ENCODE data around the gene CLRN1. TPM values are rescaled to one million over a fixed set of nuclear protein-coding genes. Genes with fewer than 3 reads are reported as not detected.

The CLRN1 gene
- total and polyA plus RNA-seq, 2 of the 13 experiments (the other 11 are each of a cell fraction or from before 2014, with no cell fraction given): not detected

GRCh38 chr3:151003768-151004134, 31.2 kb upstream of the CLRN1 start:
- intact Hi-C loops (cut with micrococcal nuclease; ENCODE audit: unreplicated experiment): no loop called here
- in situ Hi-C loops (cut with HindIII; ENCODE audit: extremely low pct_ligation_motif_present, low pct_unique_long_range_greater_than_20kb): no loop called here
- Histone ChIP-seq H2AFZ (ENCODE audit: low read length) (no peak overlapping the region), H4K20me1 (ENCODE audit: insufficient read depth, low read length) (no peaks in the 10 kb centered on the region), H3K79me2 (ENCODE audit: insufficient read depth, low read length) (no peaks in the 10 kb centered on the region), H3K4me2 (ENCODE audit: low read depth, low read length) (no peak overlapping the region), H3K4me3 (replicated peaks in 1 of 3; ENCODE audit: insufficient read depth in 1 of 3, low read depth in 2 of 3, low read length in 3 of 3) (no peak overlapping the region), H3K9me3 (ENCODE audit: low read length) (no peaks in the 10 kb centered on the region), H3K27ac (ENCODE audit: extremely low read length, insufficient read depth, low read length) (no peak overlapping the region), H3K27me3 (ENCODE audit: control insufficient read depth in 1 of 2, insufficient read depth in 2 of 2, low read length in 2 of 2) (no peaks in the 10 kb centered on the region; a peak in 1 of 5 replicates), H3K4me1 (ENCODE audit: insufficient read depth, low read length) (peaks cover 14% of the 10 kb centered on the region), H3K9ac (ENCODE audit: insufficient read depth, low read depth, low read length) (no peak overlapping the region), H3K36me3 (replicated peaks in 1 of 2; ENCODE audit: control insufficient read depth in 1 of 2, insufficient read depth in 2 of 2, low read length in 2 of 2) (no peaks in the 10 kb centered on the region)
- BruUV-seq (replicated peaks): no TSS peak
- 39% methylated on average over 2 of the region's 2 CpGs for WGBS (ENCODE audit: low lambda C conversion rate)
- peak; percentile 88 for TF ChIP-seq MAFF (IDR thresholded peaks at IDR 0.05; ENCODE audit: low read depth, low read length)
- TF ChIP-seq ZNF746 (CRISPR knock-in tag; IDR thresholded peaks at IDR 0.05): no peak
- TF ChIP-seq MAFK (conservative IDR thresholded peaks at IDR 0.05 in 1 of 2, IDR thresholded peaks at IDR 0.05 in 1 of 2; ENCODE audit: low read length in 2 of 2): peak; percentile 88 to 94
- ATAC-seq (no peak), DNase-seq (ENCODE audit: low spot score) (no peak), FAIRE-seq (no peak)
- POLR2A ChIA-PET: no interaction called here
- CTCF ChIA-PET (ENCODE audit: low intra/inter-chr PET ratio, low total read pairs): no interaction called here

GRCh38 chr3:151003029-151003767, 30.7 kb upstream of the CLRN1 start:
- no peak overlapping the region for H3K27ac ChIP-seq (ENCODE audit: extremely low read length, insufficient read depth, low read length)
- ChIA-PET POLR2A (no interaction called here), CTCF (ENCODE audit: low intra/inter-chr PET ratio, low total read pairs) (no interaction called here)
- no peak overlapping the region for H2AFZ ChIP-seq (ENCODE audit: low read length)
- peak overlapping the region; percentile 5; the same call in 1 of the 2 replicates for H3K4me2 ChIP-seq (ENCODE audit: low read depth, low read length)
- H3K4me1 ChIP-seq (ENCODE audit: insufficient read depth, low read length): peaks cover 14% of the 10 kb centered on the region
- no peak overlapping the region for H3K4me3 ChIP-seq (replicated peaks in 1 of 3; ENCODE audit: insufficient read depth in 1 of 3, low read depth in 2 of 3, low read length in 3 of 3)
- H3K9me3 ChIP-seq (ENCODE audit: low read length): no peaks in the 10 kb centered on the region
- no peaks in the 10 kb centered on the region; a peak in 1 of 5 replicates for H3K27me3 ChIP-seq (ENCODE audit: control insufficient read depth in 1 of 2, insufficient read depth in 2 of 2, low read length in 2 of 2)
- ATAC-seq: peak; percentile 70
- no peaks in the 10 kb centered on the region for H4K20me1 ChIP-seq (ENCODE audit: insufficient read depth, low read length)
- 2% methylated on average over 4 of the region's 6 CpGs for WGBS (ENCODE audit: low lambda C conversion rate)
- intact Hi-C loops (cut with micrococcal nuclease; ENCODE audit: unreplicated experiment) (no loop called here), in situ Hi-C loops (cut with HindIII; ENCODE audit: extremely low pct_ligation_motif_present, low pct_unique_long_range_greater_than_20kb) (no loop called here)
- H3K9ac ChIP-seq (ENCODE audit: insufficient read depth, low read depth, low read length): no peak overlapping the region
- H3K36me3 ChIP-seq (replicated peaks in 1 of 2; ENCODE audit: control insufficient read depth in 1 of 2, insufficient read depth in 2 of 2, low read length in 2 of 2): no peaks in the 10 kb centered on the region
- peak; percentile 34 for DNase-seq (ENCODE audit: low spot score)
- FAIRE-seq: no peak
- BruUV-seq (replicated peaks): no TSS peak
- H3K79me2 ChIP-seq (ENCODE audit: insufficient read depth, low read length): no peaks in the 10 kb centered on the region
- TF ChIP-seq FOXO4 (CRISPR knock-in tag; conservative IDR thresholded peaks at IDR 0.05) (no peak), IRF9 (CRISPR knock-in tag; IDR thresholded peaks at IDR 0.05; ENCODE audit: borderline replicate concordance) (no peak), ZNF563 (CRISPR knock-in tag; IDR thresholded peaks at IDR 0.05) (no peak), POLR2AphosphoS2 (IDR thresholded peaks at IDR 0.05; ENCODE audit: low read depth, low read length) (no peak), MYC (CRISPR knock-in tag; IDR thresholded peaks at IDR 0.05; ENCODE audit: borderline replicate concordance) (no peak), ZC3H4 (CRISPR knock-in tag; IDR thresholded peaks at IDR 0.05; ENCODE audit: borderline replicate concordance) (no peak), ZNF414 (CRISPR knock-in tag; IDR thresholded peaks at IDR 0.05) (no peak), ZNF580 (CRISPR knock-in tag; IDR thresholded peaks at IDR 0.05; ENCODE audit: borderline replicate concordance, low read depth) (no peak), ZNF777 (CRISPR knock-in tag; IDR thresholded peaks at IDR 0.05) (no peak), SOX13 (IDR thresholded peaks at IDR 0.05) (no peak), SOX13 (CRISPR knock-in tag; conservative IDR thresholded peaks at IDR 0.05 in 1 of 2, IDR thresholded peaks at IDR 0.05 in 1 of 2) (peak in 1 of 2 experiments; percentile 44; a peak in 1 of 4 replicates), PCBP1 (IDR thresholded peaks at IDR 0.05; ENCODE audit: borderline replicate concordance, low read depth, low read length) (no peak)

Measured in HepG2 (cell line).